AG08396 (cell line): Measurements from ENCODE around the gene CTU2.

Experiments used
- DNase-seq: peaks from one replicate; pipeline ENCODE4 v3.0.0; 2012; ENCODE audit warnings: low spot score, mixed read lengths

CTU2 gene

GRCh38 chr16:88714420-88715302 is 8.4 kb downstream of the CTU2 start:
- no peak for DNase-seq

GRCh38 chr16:88715312-88716190 is 9.2 kb downstream of the CTU2 start:
- no peak for DNase-seq

- no peak for DNase-seq
These were observed 9.9 kb downstream of the CTU2 start for GRCh38 chr16:88716201-88716600.

- DNase-seq, result no peak
These were observed 10.3 kb downstream of the CTU2 start for GRCh38 chr16:88716601-88717001.

- no peak for DNase-seq
These were observed 11.9 kb downstream of the CTU2 start for GRCh38 chr16:88718178-88718577.

GRCh38 chr16:88719267-88719932 is 13.1 kb downstream of the CTU2 start:
- no peak for DNase-seq

GRCh38 chr16:88719933-88720296 is 13.6 kb downstream of the CTU2 start:
- DNase-seq, result no peak

- DNase-seq, result no peak
These were observed 14.2 kb downstream of the CTU2 start for GRCh38 chr16:88720396-88720970.

- DNase-seq, result no peak
These were observed 14.9 kb downstream of the CTU2 start for GRCh38 chr16:88721236-88721635.

GRCh38 chr16:88721815-88722755 is 15.8 kb downstream of the CTU2 start:
- DNase-seq, result no peak

GRCh38 chr16:88722784-88723506 is 16.6 kb downstream of the CTU2 start:
- no peak for DNase-seq

GRCh38 chr16:88723507-88723887 is 17.2 kb downstream of the CTU2 start:
- DNase-seq, result no peak

- no peak for DNase-seq
These were observed 17.6 kb downstream of the CTU2 start for GRCh38 chr16:88723911-88724310.

GRCh38 chr16:88724855-88725555 is 18.7 kb downstream of the CTU2 start:
- DNase-seq, result no peak

GRCh38 chr16:88725609-88726407 is 19.5 kb downstream of the CTU2 start:
- no peak for DNase-seq

GRCh38 chr16:88726408-88726749 is 20.1 kb downstream of the CTU2 start:
- no peak for DNase-seq

GRCh38 chr16:88726981-88727380 is 20.7 kb downstream of the CTU2 start:
- no peak for DNase-seq

- no peak for DNase-seq
These were observed 21.6 kb downstream of the CTU2 start for GRCh38 chr16:88727871-88728270.
